ENCODE measurements around the gene SLC1A2. TPM values are rescaled to one million over a fixed set of nuclear protein-coding genes. Genes with fewer than 3 reads are reported as not detected.

Gene SLC1A2
- total and polyA plus RNA-seq, 2 donors (not counting 3 experiments of a cell fraction or from before 2014, with no cell fraction given) = not detected

GRCh38 chr11:35245786-35246185 is 173.6 kb downstream of the SLC1A2 start:
- Histone ChIP-seq H4K20me1 (replicated peaks; ENCODE audit: control insufficient read depth, extremely low read depth, insufficient read depth, low read length) (no peaks in the 10 kb centered on the region), H3K9me3 (replicated peaks; ENCODE audit: control insufficient read depth, insufficient read depth, low read length) (no peaks in the 10 kb centered on the region), H3K27ac (ENCODE audit: insufficient read depth, low read depth, low read length) (no peak overlapping the region), H3K27me3 (ENCODE audit: control insufficient read depth in 2 of 2, insufficient read depth in 2 of 2, low read length in 2 of 2) (peaks cover 2 to 25% of the 10 kb centered on the region in 2 experiments), H3K9ac (replicated peaks; ENCODE audit: extremely low read depth, insufficient read depth, low read length) (no peak overlapping the region), H3K79me2 (ENCODE audit: control insufficient read depth, insufficient read depth, low read length) (no peaks in the 10 kb centered on the region), H3K4me3 (replicated peaks in 1 of 3; ENCODE audit: insufficient read depth in 1 of 3, low read depth in 1 of 3, low read length in 3 of 3) (no peak overlapping the region), H3K36me3 (ENCODE audit: control insufficient read depth in 2 of 2, extremely low read depth in 1 of 2, insufficient read depth in 2 of 2, low read length in 2 of 2) (no peaks in the 10 kb centered on the region), H3K4me2 (ENCODE audit: insufficient read depth, low read length) (no peak overlapping the region), H3K9me1 (replicated peaks; ENCODE audit: control insufficient read depth, extremely low read depth, insufficient read depth, low read length) (no peaks in the 10 kb centered on the region), H3K4me1 (ENCODE audit: control insufficient read depth, extremely low read depth, insufficient read depth, low read length) (no peaks in the 10 kb centered on the region), H2AFZ (ENCODE audit: low read depth, low read length) (no peak overlapping the region)
- DNase-seq (ENCODE audit: low read depth, low spot score) (no peak), FAIRE-seq (no peak)
- dilution Hi-C loops (cut with MboI; ENCODE audit: extremely low pct_ligation_motif_present, low sequenced_read_pairs) = no loop called here
- no peak for TF ChIP-seq GATA2 (IDR thresholded peaks at IDR 0.05; ENCODE audit: insufficient read depth, insufficient read length, low read depth, low read length)
- TF ChIP-seq MYC (IDR thresholded peaks at IDR 0.05; ENCODE audit: low read depth, low read length) = no peak
- ChIA-PET POLR2A (no interaction called here), CTCF (interaction anchor here (0.8 to 1.8 kb wide), 4 partner anchors 8 to 319 kb away, joined by 3 to 6 read pairs (median 4); no protein-coding TSS in a partner anchor)
- BruUV-seq (replicated peaks) = no TSS peak
- intact Hi-C loops (cut with micrococcal nuclease) = no loop called here

DNA sequence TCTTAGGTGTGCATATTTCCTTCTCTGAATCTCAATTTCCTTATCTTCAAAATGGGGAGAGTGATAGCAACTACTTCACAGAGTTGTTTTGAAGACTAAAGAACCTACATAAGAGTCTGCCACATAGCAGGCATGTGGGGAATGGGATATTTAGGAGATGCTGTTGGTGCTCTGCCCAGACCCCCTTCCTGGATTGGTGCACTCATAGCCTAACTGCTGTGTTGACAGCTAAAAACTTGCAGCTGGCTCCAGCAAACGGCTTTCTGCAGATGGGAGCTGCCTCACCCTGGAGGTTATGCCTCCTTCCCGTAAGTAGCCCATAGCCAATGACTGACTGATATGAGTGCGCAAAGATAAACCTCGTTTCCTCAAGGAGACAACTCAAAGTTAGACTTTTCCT is 174.3 kb downstream of the SLC1A2 start:
- Histone ChIP-seq H3K27me3 (ENCODE audit: control insufficient read depth in 2 of 2, insufficient read depth in 2 of 2, low read length in 2 of 2) (peaks cover 2 to 24% of the 10 kb centered on the region in 2 experiments), H3K4me1 (ENCODE audit: control insufficient read depth, extremely low read depth, insufficient read depth, low read length) (no peaks in the 10 kb centered on the region), H2AFZ (ENCODE audit: low read depth, low read length) (no peak overlapping the region), H3K9ac (replicated peaks; ENCODE audit: extremely low read depth, insufficient read depth, low read length) (no peak overlapping the region), H3K79me2 (ENCODE audit: control insufficient read depth, insufficient read depth, low read length) (no peaks in the 10 kb centered on the region), H3K36me3 (ENCODE audit: control insufficient read depth in 2 of 2, extremely low read depth in 1 of 2, insufficient read depth in 2 of 2, low read length in 2 of 2) (no peaks in the 10 kb centered on the region), H3K4me2 (ENCODE audit: insufficient read depth, low read length) (no peak overlapping the region), H3K9me1 (replicated peaks; ENCODE audit: control insufficient read depth, extremely low read depth, insufficient read depth, low read length) (no peaks in the 10 kb centered on the region), H3K4me3 (replicated peaks in 1 of 3; ENCODE audit: insufficient read depth in 1 of 3, low read depth in 1 of 3, low read length in 3 of 3) (no peak overlapping the region), H4K20me1 (replicated peaks; ENCODE audit: control insufficient read depth, extremely low read depth, insufficient read depth, low read length) (no peaks in the 10 kb centered on the region), H3K27ac (ENCODE audit: insufficient read depth, low read depth, low read length) (no peak overlapping the region), H3K9me3 (replicated peaks; ENCODE audit: control insufficient read depth, insufficient read depth, low read length) (no peaks in the 10 kb centered on the region)
- TF ChIP-seq EZH2 (IDR thresholded peaks at IDR 0.05; ENCODE audit: borderline replicate concordance, low read depth, low read length, severe bottlenecking) (no peak), JUN (IDR thresholded peaks at IDR 0.05; ENCODE audit: borderline replicate concordance, insufficient read depth, insufficient read length, low read depth) (no peak), GATA2 (IDR thresholded peaks at IDR 0.05; ENCODE audit: insufficient read depth, insufficient read length, low read depth, low read length) (no peak), MYC (IDR thresholded peaks at IDR 0.05; ENCODE audit: low read depth, low read length) (no peak), POLR2AphosphoS5 (IDR thresholded peaks at IDR 0.05; ENCODE audit: insufficient read depth, low read depth, low read length) (no peak), POLR2A (IDR thresholded peaks at IDR 0.05; ENCODE audit: low read depth, low read length) (no peak), FOS (IDR thresholded peaks at IDR 0.05; ENCODE audit: borderline replicate concordance, insufficient read depth, low read length) (no peak)
- TF ChIP-seq, protein P1, sequence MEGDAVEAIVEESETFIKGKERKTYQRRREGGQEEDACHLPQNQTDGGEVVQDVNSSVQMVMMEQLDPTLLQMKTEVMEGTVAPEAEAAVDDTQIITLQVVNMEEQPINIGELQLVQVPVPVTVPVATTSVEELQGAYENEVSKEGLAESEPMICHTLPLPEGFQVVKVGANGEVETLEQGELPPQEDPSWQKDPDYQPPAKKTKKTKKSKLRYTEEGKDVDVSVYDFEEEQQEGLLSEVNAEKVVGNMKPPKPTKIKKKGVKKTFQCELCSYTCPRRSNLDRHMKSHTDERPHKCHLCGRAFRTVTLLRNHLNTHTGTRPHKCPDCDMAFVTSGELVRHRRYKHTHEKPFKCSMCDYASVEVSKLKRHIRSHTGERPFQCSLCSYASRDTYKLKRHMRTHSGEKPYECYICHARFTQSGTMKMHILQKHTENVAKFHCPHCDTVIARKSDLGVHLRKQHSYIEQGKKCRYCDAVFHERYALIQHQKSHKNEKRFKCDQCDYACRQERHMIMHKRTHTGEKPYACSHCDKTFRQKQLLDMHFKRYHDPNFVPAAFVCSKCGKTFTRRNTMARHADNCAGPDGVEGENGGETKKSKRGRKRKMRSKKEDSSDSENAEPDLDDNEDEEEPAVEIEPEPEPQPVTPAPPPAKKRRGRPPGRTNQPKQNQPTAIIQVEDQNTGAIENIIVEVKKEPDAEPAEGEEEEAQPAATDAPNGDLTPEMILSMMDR (IDR thresholded peaks at IDR 0.05; ENCODE audit: extremely low read depth in 1 of 2, insufficient read depth in 1 of 2, low read depth in 1 of 2, low read length in 2 of 2) = no peak
- TF ChIP-seq, protein P2, sequence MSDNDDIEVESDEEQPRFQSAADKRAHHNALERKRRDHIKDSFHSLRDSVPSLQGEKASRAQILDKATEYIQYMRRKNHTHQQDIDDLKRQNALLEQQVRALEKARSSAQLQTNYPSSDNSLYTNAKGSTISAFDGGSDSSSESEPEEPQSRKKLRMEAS (IDR thresholded peaks at IDR 0.05; ENCODE audit: insufficient read depth, insufficient read length) = no peak
- DNase-seq (ENCODE audit: low read depth, low spot score) (no peak), FAIRE-seq (no peak)
- no TSS peak for BruUV-seq (replicated peaks)
- ChIA-PET CTCF (interaction anchor here (0.8 to 2.5 kb wide), 4 partner anchors 60 to 318 kb away, joined by 3 to 7 read pairs (median 4); no protein-coding TSS in a partner anchor), POLR2A (no interaction called here)
- intact Hi-C loops (cut with micrococcal nuclease) = no loop called here
- dilution Hi-C loops (cut with MboI; ENCODE audit: extremely low pct_ligation_motif_present, low sequenced_read_pairs) = no loop called here

Measured in endothelial cell of umbilical vein (primary cell).